ENCODE results near the gene RALGAPB.

RALGAPB gene

GRCh38 chr20:38545771-38546170 is 73.1 kb downstream of the RALGAPB start:
- TF ChIP-seq CTCF (IDR thresholded peaks at IDR 0.05; ENCODE audit: extremely low read depth, insufficient read depth, missing control alignments), result no peak
- no peak for DNase-seq (ENCODE audit: low spot score)
- in situ Hi-C loops (cut with MboI; ENCODE audit: low pct_unique_long_range_greater_than_20kb, low sequenced_read_pairs, unreplicated experiment), result no loop called here

GRCh38 chr20:38547288-38548085 is 74.8 kb downstream of the RALGAPB start:
- in situ Hi-C loops (cut with MboI; ENCODE audit: low pct_unique_long_range_greater_than_20kb, low sequenced_read_pairs, unreplicated experiment), result no loop called here
- TF ChIP-seq CTCF (IDR thresholded peaks at IDR 0.05; ENCODE audit: extremely low read depth, insufficient read depth, missing control alignments), result no peak
- DNase-seq (ENCODE audit: low spot score), result no peak

- in situ Hi-C loops (cut with MboI; ENCODE audit: low pct_unique_long_range_greater_than_20kb, low sequenced_read_pairs, unreplicated experiment), result no loop called here
- no peak for DNase-seq (ENCODE audit: low spot score)
- TF ChIP-seq CTCF (IDR thresholded peaks at IDR 0.05; ENCODE audit: extremely low read depth, insufficient read depth, missing control alignments), result no peak
Measured at GRCh38 chr20:38548356-38549083, 75.9 kb downstream of the RALGAPB start.

GRCh38 chr20:38550274-38550673 is 77.6 kb downstream of the RALGAPB start:
- TF ChIP-seq CTCF (IDR thresholded peaks at IDR 0.05; ENCODE audit: extremely low read depth, insufficient read depth, missing control alignments), result peak; percentile 10
- DNase-seq (ENCODE audit: low spot score), result no peak
- in situ Hi-C loops (cut with MboI; ENCODE audit: low pct_unique_long_range_greater_than_20kb, low sequenced_read_pairs, unreplicated experiment), result no loop called here

GRCh38 chr20:38551056-38551626 is 78.5 kb downstream of the RALGAPB start:
- TF ChIP-seq CTCF (IDR thresholded peaks at IDR 0.05; ENCODE audit: extremely low read depth, insufficient read depth, missing control alignments), result no peak
- DNase-seq (ENCODE audit: low spot score), result no peak
- in situ Hi-C loops (cut with MboI; ENCODE audit: low pct_unique_long_range_greater_than_20kb, low sequenced_read_pairs, unreplicated experiment), result no loop called here

- in situ Hi-C loops (cut with MboI; ENCODE audit: low pct_unique_long_range_greater_than_20kb, low sequenced_read_pairs, unreplicated experiment), result no loop called here
- no peak for TF ChIP-seq CTCF (IDR thresholded peaks at IDR 0.05; ENCODE audit: extremely low read depth, insufficient read depth, missing control alignments)
- no peak for DNase-seq (ENCODE audit: low spot score)
Measured at GRCh38 chr20:38554986-38555385, 82.3 kb downstream of the RALGAPB start.
